Measurements from ENCODE around the gene AFF3.

Gene AFF3

DNA sequence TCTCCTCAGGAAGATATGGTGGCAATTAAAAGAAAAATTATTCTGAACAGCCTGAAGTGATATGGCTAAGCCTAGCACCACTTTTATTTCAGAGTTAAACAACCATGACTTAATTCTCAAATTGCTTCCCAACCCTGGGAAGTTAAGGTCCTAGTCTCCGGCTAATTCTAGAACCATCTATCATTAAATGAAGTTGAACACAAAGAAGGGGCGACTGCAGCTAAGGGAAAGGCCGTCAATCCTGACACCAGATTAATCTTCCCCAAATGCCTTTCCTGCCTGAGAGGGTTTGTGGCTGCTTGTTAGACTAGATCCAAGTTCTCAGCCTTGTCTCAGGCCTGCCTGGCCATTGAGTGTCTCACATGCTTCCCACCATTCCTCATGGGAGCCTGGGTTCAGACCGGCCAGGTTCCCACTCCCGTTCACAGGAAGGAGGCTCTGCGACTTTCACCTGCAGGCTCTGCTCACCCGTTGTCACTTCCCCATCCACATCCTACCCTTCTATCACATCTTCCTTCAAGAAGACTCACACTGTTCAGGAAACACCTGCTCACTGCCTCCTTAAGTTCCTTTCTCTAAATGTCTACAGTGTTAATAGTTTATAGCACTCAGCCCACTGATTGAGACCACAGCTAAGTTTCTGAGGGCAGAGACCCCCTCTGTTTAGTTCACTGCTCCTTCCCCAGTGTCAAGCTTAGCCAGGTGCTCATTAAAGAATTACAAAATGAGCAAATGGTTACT, 369.6 kb downstream of the AFF3 start:
- DNase-seq (ENCODE audit: low spot score): no peak
- TF ChIP-seq, protein P1, sequence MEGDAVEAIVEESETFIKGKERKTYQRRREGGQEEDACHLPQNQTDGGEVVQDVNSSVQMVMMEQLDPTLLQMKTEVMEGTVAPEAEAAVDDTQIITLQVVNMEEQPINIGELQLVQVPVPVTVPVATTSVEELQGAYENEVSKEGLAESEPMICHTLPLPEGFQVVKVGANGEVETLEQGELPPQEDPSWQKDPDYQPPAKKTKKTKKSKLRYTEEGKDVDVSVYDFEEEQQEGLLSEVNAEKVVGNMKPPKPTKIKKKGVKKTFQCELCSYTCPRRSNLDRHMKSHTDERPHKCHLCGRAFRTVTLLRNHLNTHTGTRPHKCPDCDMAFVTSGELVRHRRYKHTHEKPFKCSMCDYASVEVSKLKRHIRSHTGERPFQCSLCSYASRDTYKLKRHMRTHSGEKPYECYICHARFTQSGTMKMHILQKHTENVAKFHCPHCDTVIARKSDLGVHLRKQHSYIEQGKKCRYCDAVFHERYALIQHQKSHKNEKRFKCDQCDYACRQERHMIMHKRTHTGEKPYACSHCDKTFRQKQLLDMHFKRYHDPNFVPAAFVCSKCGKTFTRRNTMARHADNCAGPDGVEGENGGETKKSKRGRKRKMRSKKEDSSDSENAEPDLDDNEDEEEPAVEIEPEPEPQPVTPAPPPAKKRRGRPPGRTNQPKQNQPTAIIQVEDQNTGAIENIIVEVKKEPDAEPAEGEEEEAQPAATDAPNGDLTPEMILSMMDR (IDR thresholded peaks at IDR 0.05; ENCODE audit: borderline replicate concordance, control extremely low read depth, extremely low read depth, insufficient read depth, missing control alignments): no peak
- in situ Hi-C loops (cut with MboI; ENCODE audit: low sequenced_read_pairs, unreplicated experiment): no loop called here

DNA sequence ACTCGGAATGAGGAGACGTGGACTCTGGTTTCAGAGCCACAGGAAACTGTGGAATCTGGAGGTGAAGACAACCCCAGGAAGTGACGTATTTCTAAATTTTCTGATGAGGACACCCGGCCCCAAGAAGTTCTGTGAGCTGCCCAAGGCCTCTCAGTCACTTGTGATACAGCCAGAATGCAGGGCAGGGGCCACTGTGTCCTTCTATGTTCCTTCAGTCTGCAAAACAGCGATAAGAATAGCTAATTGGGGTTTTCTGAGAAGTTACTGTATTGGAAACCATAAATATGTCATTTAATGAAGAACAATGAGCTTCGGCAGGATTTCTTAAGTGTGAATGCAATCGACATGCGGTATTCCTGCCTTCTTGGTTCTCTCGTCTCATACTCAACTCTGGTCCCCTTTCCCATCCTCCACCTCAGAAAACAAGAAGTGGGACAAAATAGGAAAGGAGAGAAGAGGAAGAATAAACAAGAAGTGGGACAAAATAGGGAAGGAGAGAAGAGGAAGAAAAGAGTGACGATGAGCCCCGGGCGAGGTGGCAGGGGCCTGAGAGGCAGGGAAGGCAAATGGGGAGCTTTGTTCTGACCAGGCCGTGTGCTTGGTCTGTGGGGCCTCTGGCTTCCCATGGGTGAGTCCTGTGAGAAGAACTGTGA, 370.6 kb downstream of the AFF3 start:
- DNase-seq (ENCODE audit: low spot score): no peak
- TF ChIP-seq, protein P1 (IDR thresholded peaks at IDR 0.05; ENCODE audit: borderline replicate concordance, control extremely low read depth, extremely low read depth, insufficient read depth, missing control alignments): no peak
- in situ Hi-C loops (cut with MboI; ENCODE audit: low sequenced_read_pairs, unreplicated experiment): no loop called here

DNA sequence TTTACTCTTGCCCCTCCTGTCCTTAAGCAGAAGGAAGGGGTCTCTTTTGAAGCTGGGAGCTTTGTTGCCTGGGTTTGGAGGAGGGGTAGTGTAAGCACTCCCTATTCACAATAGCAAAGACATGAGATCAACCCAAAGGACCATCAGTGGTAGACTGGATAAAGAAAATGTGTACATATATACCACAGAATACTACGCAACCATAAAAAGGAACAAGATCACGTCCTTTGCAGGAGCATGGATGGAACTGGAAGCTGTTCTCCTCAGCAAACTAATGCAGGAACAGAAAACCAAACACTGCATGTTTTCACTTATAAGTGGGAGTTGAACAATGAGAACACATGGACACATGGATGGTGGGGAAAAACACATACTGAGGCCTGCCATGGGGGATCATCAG, 371.5 kb downstream of the AFF3 start:
- DNase-seq (ENCODE audit: low spot score): no peak
- in situ Hi-C loops (cut with MboI; ENCODE audit: low sequenced_read_pairs, unreplicated experiment): no loop called here
- TF ChIP-seq, protein P1 (IDR thresholded peaks at IDR 0.05; ENCODE audit: borderline replicate concordance, control extremely low read depth, extremely low read depth, insufficient read depth, missing control alignments): no peak

DNA sequence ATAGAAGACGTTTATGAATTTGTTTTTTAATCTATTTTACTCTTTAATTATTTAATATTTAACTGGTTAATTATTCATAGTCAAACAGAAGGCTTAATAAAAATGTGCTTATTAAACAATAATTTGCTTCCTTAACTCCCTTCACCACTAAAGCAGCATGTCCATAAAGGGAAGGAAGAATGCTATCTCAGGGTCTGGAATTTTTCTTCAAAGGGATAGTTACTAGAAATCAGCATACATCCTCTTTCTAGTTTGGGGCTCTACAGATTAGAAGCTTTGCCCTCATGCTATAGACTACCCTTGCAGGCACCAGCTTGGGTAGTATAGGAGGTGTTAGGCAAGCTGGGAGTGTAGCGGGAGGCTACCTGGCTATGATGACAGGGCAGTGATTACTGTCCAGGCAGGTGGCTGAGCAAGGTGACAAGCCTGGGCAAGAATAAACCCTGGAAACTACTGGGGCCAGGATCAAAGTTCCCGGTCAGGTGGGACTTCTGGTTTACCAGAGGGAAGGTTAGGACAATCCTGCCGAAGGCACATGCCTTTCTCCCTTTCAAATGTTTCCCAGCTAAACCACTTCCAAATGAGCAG, 376.6 kb downstream of the AFF3 start:
- TF ChIP-seq, protein P1 (IDR thresholded peaks at IDR 0.05; ENCODE audit: borderline replicate concordance, control extremely low read depth, extremely low read depth, insufficient read depth, missing control alignments): no peak
- in situ Hi-C loops (cut with MboI; ENCODE audit: low sequenced_read_pairs, unreplicated experiment): no loop called here
- no peak for DNase-seq (ENCODE audit: low spot score)

DNA sequence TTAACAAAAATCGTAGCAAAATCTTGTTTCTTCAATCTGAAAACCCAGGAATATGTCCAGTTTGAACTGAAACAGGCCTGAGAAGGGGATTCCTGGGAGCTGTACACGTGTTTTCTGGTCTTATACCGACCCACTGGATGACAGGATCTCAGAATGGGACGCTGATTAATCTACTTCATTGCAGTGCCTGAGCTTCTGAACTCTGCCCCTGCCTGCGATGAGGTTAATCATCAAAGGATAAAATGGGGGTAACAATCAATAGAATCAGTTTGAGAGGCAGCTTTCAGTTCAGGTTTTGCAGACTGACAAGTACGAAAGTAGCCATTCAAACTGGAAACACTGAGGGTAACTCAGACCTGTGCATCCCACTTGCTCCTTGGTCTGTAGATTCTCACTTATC, 378.6 kb downstream of the AFF3 start:
- TF ChIP-seq, protein P1 (IDR thresholded peaks at IDR 0.05; ENCODE audit: borderline replicate concordance, control extremely low read depth, extremely low read depth, insufficient read depth, missing control alignments): no peak
- in situ Hi-C loops (cut with MboI; ENCODE audit: low sequenced_read_pairs, unreplicated experiment): no loop called here
- DNase-seq (ENCODE audit: low spot score): no peak

DNA sequence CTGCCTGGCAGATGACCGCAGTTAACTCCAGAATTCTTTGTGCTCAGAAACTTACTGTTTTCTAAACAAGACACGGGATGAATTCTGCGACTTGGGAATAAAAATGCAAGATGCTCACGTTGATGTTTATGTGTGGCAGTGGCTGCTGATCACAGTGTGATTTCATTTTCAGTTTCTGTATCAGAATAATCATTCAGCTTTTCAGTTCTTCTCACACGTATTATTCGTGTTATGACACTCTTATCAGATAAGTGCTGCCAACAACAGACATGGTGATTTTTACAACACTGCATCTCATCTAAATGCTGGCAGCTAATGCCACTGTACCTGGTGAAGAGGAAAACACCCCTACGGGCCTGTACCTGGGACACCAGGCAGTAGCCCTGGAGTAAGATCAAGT, 379.7 kb downstream of the AFF3 start:
- in situ Hi-C loops (cut with MboI; ENCODE audit: low sequenced_read_pairs, unreplicated experiment): no loop called here

More for the DNA sequence above, 379.7 kb downstream of the AFF3 start:
- TF ChIP-seq, protein P1 (IDR thresholded peaks at IDR 0.05; ENCODE audit: borderline replicate concordance, control extremely low read depth, extremely low read depth, insufficient read depth, missing control alignments): no peak
- no peak for DNase-seq (ENCODE audit: low spot score)

Data from GM13976 (cell line).